A673 (cell line): ENCODE results near the gene PLCB4.

Source experiments
- EZH2 ChIP-seq: fragments of 200-600 bp; sonication (generic); IDR thresholded peaks from 2 replicates; pipeline ENCODE4 v1.6.1; 2017; ENCODE audit warnings: borderline replicate concordance, low read depth, mild to moderate bottlenecking, mixed read lengths, antibody characterized with exemption, low read length; ENCODE audit not compliant: poor library complexity, severe bottlenecking
- TF ChIP-seq, protein P1 (sequence below): fragments of 300-800, 200-600 bp; sonication (generic); conservative IDR thresholded peaks from 2 replicates; pipeline ENCODE4 v1.5.1; 2017; ENCODE audit warnings: low read depth, mild to moderate bottlenecking, antibody characterized with exemption, low read length, moderate library complexity, mixed read lengths

GRCh38 chr20:9165261-9165660 lies 96.4 kb downstream of the PLCB4 start:
- TF ChIP-seq, protein P1, sequence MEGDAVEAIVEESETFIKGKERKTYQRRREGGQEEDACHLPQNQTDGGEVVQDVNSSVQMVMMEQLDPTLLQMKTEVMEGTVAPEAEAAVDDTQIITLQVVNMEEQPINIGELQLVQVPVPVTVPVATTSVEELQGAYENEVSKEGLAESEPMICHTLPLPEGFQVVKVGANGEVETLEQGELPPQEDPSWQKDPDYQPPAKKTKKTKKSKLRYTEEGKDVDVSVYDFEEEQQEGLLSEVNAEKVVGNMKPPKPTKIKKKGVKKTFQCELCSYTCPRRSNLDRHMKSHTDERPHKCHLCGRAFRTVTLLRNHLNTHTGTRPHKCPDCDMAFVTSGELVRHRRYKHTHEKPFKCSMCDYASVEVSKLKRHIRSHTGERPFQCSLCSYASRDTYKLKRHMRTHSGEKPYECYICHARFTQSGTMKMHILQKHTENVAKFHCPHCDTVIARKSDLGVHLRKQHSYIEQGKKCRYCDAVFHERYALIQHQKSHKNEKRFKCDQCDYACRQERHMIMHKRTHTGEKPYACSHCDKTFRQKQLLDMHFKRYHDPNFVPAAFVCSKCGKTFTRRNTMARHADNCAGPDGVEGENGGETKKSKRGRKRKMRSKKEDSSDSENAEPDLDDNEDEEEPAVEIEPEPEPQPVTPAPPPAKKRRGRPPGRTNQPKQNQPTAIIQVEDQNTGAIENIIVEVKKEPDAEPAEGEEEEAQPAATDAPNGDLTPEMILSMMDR, result no peak
- no peak for TF ChIP-seq EZH2
